H9 (cell line): ENCODE results near the gene GTPBP6. TPM values are rescaled to one million over a fixed set of nuclear protein-coding genes. Genes with fewer than 3 reads are reported as not detected.

Experiments
- DNase-seq: peaks from one replicate; pipeline ENCODE4 v3.0.0-alpha.2; 2017
- H2AFZ ChIP-seq: one replicate; pipeline ENCODE4 v1.6.1; 2013; ENCODE audit warnings: mild to moderate bottlenecking, low read length, control low read depth, moderate library complexity
- H2AK5ac ChIP-seq: 2 replicates; pipeline ENCODE4 v1.6.1; 2013; ENCODE audit warnings: low read length, control low read depth, mixed read lengths; ENCODE audit not compliant: insufficient read length
- H2BK120ac ChIP-seq: one replicate; pipeline ENCODE4 v1.6.1; 2013; ENCODE audit warnings: low read depth, mild to moderate bottlenecking, low read length, control low read depth, inconsistent platforms; ENCODE audit not compliant: poor library complexity, severe bottlenecking
- H2BK12ac ChIP-seq: 2 replicates; pipeline ENCODE4 v1.6.1; 2013; ENCODE audit warnings: low read length, control low read depth, mixed read lengths, low read depth; ENCODE audit not compliant: insufficient read length
- H2BK15ac ChIP-seq: 2 replicates; pipeline ENCODE4 v1.6.1; 2013; ENCODE audit warnings: low read depth, low read length, control low read depth
- H2BK20ac ChIP-seq: one replicate; pipeline ENCODE4 v1.6.1; 2013; ENCODE audit warnings: low read depth, mild to moderate bottlenecking, low read length, control low read depth, inconsistent platforms; ENCODE audit not compliant: poor library complexity, severe bottlenecking
- H2BK5ac ChIP-seq: 2 replicates; pipeline ENCODE4 v1.6.1; 2013; ENCODE audit warnings: low read length, control low read depth, mixed read lengths; ENCODE audit not compliant: insufficient read length
- H3K14ac ChIP-seq: 2 replicates; pipeline ENCODE4 v1.6.1; 2013; ENCODE audit warnings: low read length, control low read depth; ENCODE audit not compliant: insufficient read depth
- H3K18ac ChIP-seq: 2 replicates; pipeline ENCODE4 v1.6.1; 2013; ENCODE audit warnings: low read depth, mild to moderate bottlenecking, mixed read lengths, low read length, control low read depth; ENCODE audit not compliant: insufficient read length
- H3K23ac ChIP-seq: 2 replicates; pipeline ENCODE4 v1.6.1; 2013; ENCODE audit warnings: low read length, control low read depth, mixed read lengths, low read depth; ENCODE audit not compliant: insufficient read length
- H3K23me2 ChIP-seq: 2 replicates; pipeline ENCODE4 v1.6.1; 2013; ENCODE audit warnings: low read depth, mild to moderate bottlenecking, mixed read lengths, low read length, control low read depth; ENCODE audit not compliant: insufficient read length, poor library complexity, severe bottlenecking
- H3K27ac ChIP-seq: 2 replicates; pipeline ENCODE4 v1.5.1; 2013; ENCODE audit warnings: low read length, control low read depth, mixed read lengths, low read depth; ENCODE audit not compliant: insufficient read length
- H3K27me3 ChIP-seq: 2 replicates; pipeline ENCODE4 v1.6.1; 2013; ENCODE audit warnings: low read length, control low read depth, inconsistent platforms; ENCODE audit not compliant: insufficient read depth
- H3K4ac ChIP-seq: 2 replicates; pipeline ENCODE4 v1.6.1; 2013; ENCODE audit warnings: low read depth, mild to moderate bottlenecking, control low read depth, inconsistent platforms, low read length, moderate library complexity
- H3K4me1 ChIP-seq: 2 replicates; pipeline ENCODE4 v1.6.1; 2013; ENCODE audit warnings: low read length, control low read depth, inconsistent platforms; ENCODE audit not compliant: insufficient read depth
- H3K4me2 ChIP-seq: 2 replicates; pipeline ENCODE4 v1.6.1; 2013; ENCODE audit warnings: low read length, control low read depth, mixed read lengths; ENCODE audit not compliant: insufficient read length, insufficient read depth
- H3K56ac ChIP-seq: 2 replicates; pipeline ENCODE4 v1.6.1; 2013; ENCODE audit warnings: low read depth, mild to moderate bottlenecking, mixed read lengths, low read length, control low read depth; ENCODE audit not compliant: insufficient read length
- H3K79me1 ChIP-seq: 2 replicates; pipeline ENCODE4 v1.6.1; 2013; ENCODE audit warnings: low read depth, mild to moderate bottlenecking, moderate library complexity, low read length, control low read depth, inconsistent platforms; ENCODE audit not compliant: insufficient read depth, poor library complexity, severe bottlenecking
- H3K79me2 ChIP-seq: 2 replicates; pipeline ENCODE4 v1.6.1; 2013; ENCODE audit warnings: low read length, control low read depth, inconsistent platforms; ENCODE audit not compliant: insufficient read depth
- H3K9ac ChIP-seq: 2 replicates; pipeline ENCODE4 v1.6.1; 2013; ENCODE audit warnings: low read length, control low read depth, mixed read lengths; ENCODE audit not compliant: insufficient read length; ENCODE audit errors: extremely low read depth
- H3K9me3 ChIP-seq: one replicate; pipeline ENCODE4 v1.6.1; 2013; ENCODE audit warnings: low read depth, low read length, inconsistent platforms; ENCODE audit not compliant: control insufficient read depth
- H3T11ph ChIP-seq: one replicate; pipeline ENCODE4 v1.6.1; 2013; ENCODE audit warnings: mild to moderate bottlenecking, low read length, control low read depth, inconsistent platforms
- H4K20me1 ChIP-seq: one replicate; pipeline ENCODE4 v1.6.1; 2013; ENCODE audit not compliant: control insufficient read depth, insufficient read length, insufficient read depth
- H4K5ac ChIP-seq: 2 replicates; pipeline ENCODE4 v1.6.1; 2013; ENCODE audit warnings: low read depth, mild to moderate bottlenecking, mixed read lengths, low read length, control low read depth; ENCODE audit not compliant: insufficient read length
- H4K8ac ChIP-seq: replicated peaks from 2 replicates; pipeline ENCODE4 v1.6.1; 2013; ENCODE audit warnings: low read length, control low read depth, mixed read lengths, low read depth; ENCODE audit not compliant: insufficient read length
- H4K91ac ChIP-seq: 2 replicates; pipeline ENCODE4 v1.6.1; 2013; ENCODE audit warnings: low read depth, mild to moderate bottlenecking, moderate library complexity, mixed read lengths, low read length, control low read depth; ENCODE audit not compliant: insufficient read length
- H3K27ac Mint-ChIP-seq, 3 experiments: 2 replicates in 2 of 3; 3 replicates in 1 of 3; pipeline ENCODE4 v1.8.0; 2020 to 2021; ENCODE audit warnings: mixed read lengths in 3 of 3, mild to moderate bottlenecking in 1 of 3, moderate library complexity in 1 of 3
- H3K27me3 Mint-ChIP-seq: 2 replicates; pipeline ENCODE4 v1.8.0; 2021; ENCODE audit warnings: low read depth, mild to moderate bottlenecking, moderate library complexity, mixed read lengths
- H3K36me3 Mint-ChIP-seq, 3 experiments: 2 replicates in 2 of 3; 3 replicates in 1 of 3; pipeline ENCODE4 v1.8.0; 2020 to 2021; ENCODE audit warnings: low read depth in 3 of 3, mixed read lengths in 3 of 3; ENCODE audit not compliant: insufficient read depth in 1 of 3
- H3K4me1 Mint-ChIP-seq, 2 experiments: 2 replicates each; pipeline ENCODE4 v1.8.0; 2020; ENCODE audit warnings: mixed read lengths in 2 of 2
- H3K4me3 Mint-ChIP-seq, 2 experiments: 2 replicates in 1 of 2; 3 replicates in 1 of 2; pipeline ENCODE4 v1.8.0; 2020 to 2021; ENCODE audit warnings: mild to moderate bottlenecking in 2 of 2, mixed read lengths in 2 of 2, moderate library complexity in 1 of 2
- H3K9me3 Mint-ChIP-seq, 2 experiments: 2 replicates in 1 of 2; 3 replicates in 1 of 2; pipeline ENCODE4 v1.8.0; 2020; ENCODE audit warnings: mild to moderate bottlenecking in 2 of 2, mixed read lengths in 2 of 2, moderate library complexity in 1 of 2
- CTCF ChIP-seq: fragments of 200-600 bp; sonication (generic); conservative IDR thresholded peaks from 3 replicates; pipeline ENCODE4 v1.8.0; 2021; ENCODE audit warnings: antibody characterized with exemption, mild to moderate bottlenecking
- WGBS: extraction: QIAGEN DNeasy Blood & Tissue Kit; methylation state at CpG from one replicate; pipeline ENCODE4 v1.1.7; 2013; ENCODE audit warnings: missing lambda C conversion rate, low lambda C conversion rate, mixed read lengths; ENCODE audit not compliant: insufficient read length; ENCODE audit errors: extremely low coverage; 5-methylcytosine and 5-hydroxymethylcytosine counted together
- total RNA-seq: library from RNA; stranded (reverse); gene quantifications from 2 replicates; pipeline ENCODE4 v1.2.1, GENCODE V29; 2021

Gene GTPBP6
- total RNA-seq, 1 experiment from 2014 or later = 64.0 TPM

DNA sequence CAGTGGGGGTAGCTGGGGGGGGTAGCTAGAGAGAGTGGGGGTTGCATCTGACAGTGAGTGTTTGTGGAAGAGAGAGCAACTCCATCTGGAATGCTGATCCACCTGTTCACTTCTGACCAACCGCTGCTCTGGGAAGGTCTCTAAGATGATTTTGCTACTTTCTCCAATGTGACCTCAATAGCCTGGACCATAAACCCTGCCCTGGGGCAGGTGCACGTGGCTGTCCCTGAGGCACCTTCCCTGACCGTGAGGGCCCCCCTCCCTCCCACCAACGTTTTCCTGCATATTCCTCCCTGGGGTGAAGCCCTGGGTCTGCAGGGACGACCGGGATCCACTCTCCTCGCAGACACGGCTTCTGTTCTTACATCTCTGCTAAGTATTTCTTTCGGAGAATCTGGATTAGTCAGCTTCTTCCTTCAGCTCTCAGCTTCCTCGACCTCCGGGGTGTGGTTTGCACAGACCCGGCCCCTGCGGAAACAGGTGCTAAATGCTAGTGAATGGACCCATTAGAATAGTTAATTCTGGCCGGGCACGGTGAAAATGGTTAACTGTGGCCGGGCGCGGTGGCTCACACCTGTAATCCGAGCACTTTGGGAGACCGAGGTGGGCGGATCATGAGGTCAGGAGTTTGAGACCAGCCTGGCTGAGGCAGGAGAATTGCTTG is 58.8 kb downstream of the GTPBP6 start:
- Histone ChIP-seq H4K8ac (no peak overlapping the region), H4K5ac (no peak overlapping the region), H4K91ac (no peak overlapping the region), H2BK15ac (no peak overlapping the region), H3K79me1 (no peaks in the 10 kb centered on the region), H2AFZ (no peak overlapping the region), H2BK120ac (no peak overlapping the region), H3K9me3 (no peaks in the 10 kb centered on the region), H3K27me3 (no peaks in the 10 kb centered on the region), H2BK12ac (no peak overlapping the region), H2BK20ac (no peak overlapping the region), H2BK5ac (no peak overlapping the region), H3K27ac (no peak overlapping the region), H3K18ac (no peak overlapping the region), H3K23ac (no peak overlapping the region), H2AK5ac (no peak overlapping the region), H3K4me1 (no peaks in the 10 kb centered on the region), H3K79me2 (no peaks in the 10 kb centered on the region), H3K4ac (no peak overlapping the region), H3K14ac (no peak overlapping the region), H3T11ph (no peak overlapping the region), H3K4me2 (peak overlapping the region; percentile 26), H3K56ac (no peak overlapping the region), H3K9ac (no peak overlapping the region), H4K20me1 (no peaks in the 10 kb centered on the region), H3K23me2 (no peaks in the 10 kb centered on the region)
- TF ChIP-seq CTCF = no peak
- Mint-ChIP-seq H3K9me3 (peaks cover 2 to 3% of the 10 kb centered on the region in 2 experiments; a peak in 2 of 5 replicates), H3K27me3 (peaks cover 4% of the 10 kb centered on the region), H3K4me3 (peak overlapping the region in 1 of 2 experiments; percentile 22; a peak in 1 of 5 replicates), H3K4me1 (peaks cover 10 to 13% of the 10 kb centered on the region in 2 experiments), H3K27ac (peak overlapping the region in 2 of 3 experiments; percentile 58 to 89; a peak in 3 of 7 replicates), H3K36me3 (no peaks in the 10 kb centered on the region; a peak in 1 of 7 replicates)
- DNase-seq = peak; percentile 93
- WGBS = no CpG with 5 or more reads among the region's 21 CpGs
